ENCODE measurements around the gene APH1B.
A peak's percentile ranks its signal among the peaks of the same experiment; 100 is the strongest.
"Not testable (repeated sequence)": the region's sequence is repeated elsewhere in the genome, so short reads cannot be mapped to it uniquely, and the experiment has no call there.

The APH1B gene

GRCh38 chr15:63277038-63277892 lies at the start of gene APH1B:
APH1B (plus strand) TSS chr15:63277605; CDS start chr15:63277624, 19 bp downstream.
- DNase-seq (ENCODE audit: low read depth in 3 of 3) = peak; percentile 65 to 70 (median 66)

GRCh38 chr15:63227689-63228088 lies 49.7 kb upstream of the APH1B start:
- DNase-seq (ENCODE audit: low read depth in 3 of 3) = no peak

- DNase-seq (ENCODE audit: low read depth in 3 of 3) = no peak
Observed at GRCh38 chr15:63231206-63231605, 46.2 kb upstream of the APH1B start.

- DNase-seq (ENCODE audit: low read depth in 3 of 3) = no peak
Observed at GRCh38 chr15:63231706-63232105, 45.7 kb upstream of the APH1B start.

- no peak for DNase-seq (ENCODE audit: low read depth in 3 of 3)
Observed at GRCh38 chr15:63232405-63232804, 45.0 kb upstream of the APH1B start.

GRCh38 chr15:63232943-63233342 lies 44.5 kb upstream of the APH1B start:
- no peak for DNase-seq (ENCODE audit: low read depth in 3 of 3)

GRCh38 chr15:63233667-63234423 lies 43.6 kb upstream of the APH1B start:
- DNase-seq (ENCODE audit: low read depth in 3 of 3) = no peak

GRCh38 chr15:63234451-63234870 lies 42.9 kb upstream of the APH1B start:
- no peak for DNase-seq (ENCODE audit: low read depth in 3 of 3)

- DNase-seq (ENCODE audit: low read depth in 3 of 3) = no peak
Observed at GRCh38 chr15:63236272-63236671, 41.1 kb upstream of the APH1B start.

- DNase-seq (ENCODE audit: low read depth in 3 of 3) = not testable (repeated sequence)
Observed at GRCh38 chr15:63237086-63237485, 40.3 kb upstream of the APH1B start.

- DNase-seq (ENCODE audit: low read depth in 3 of 3) = no peak
Observed at GRCh38 chr15:63238171-63238570, 39.2 kb upstream of the APH1B start.

GRCh38 chr15:63238796-63239195 lies 38.6 kb upstream of the APH1B start:
- no peak for DNase-seq (ENCODE audit: low read depth in 3 of 3)

GRCh38 chr15:63240109-63240508 lies 37.3 kb upstream of the APH1B start:
- DNase-seq (ENCODE audit: low read depth in 3 of 3) = no peak

GRCh38 chr15:63241316-63241715 lies 36.1 kb upstream of the APH1B start:
- no peak for DNase-seq (ENCODE audit: low read depth in 3 of 3)

- DNase-seq (ENCODE audit: low read depth in 3 of 3) = no peak
Observed at GRCh38 chr15:63243101-63243500, 34.3 kb upstream of the APH1B start.

GRCh38 chr15:63243776-63244175 lies 33.6 kb upstream of the APH1B start:
- no peak for DNase-seq (ENCODE audit: low read depth in 3 of 3)

- DNase-seq (ENCODE audit: low read depth in 3 of 3) = no peak
Observed at GRCh38 chr15:63244399-63244798, 33.0 kb upstream of the APH1B start.

GRCh38 chr15:63244976-63245645 lies 32.3 kb upstream of the APH1B start:
- no peak for DNase-seq (ENCODE audit: low read depth in 3 of 3)

- DNase-seq (ENCODE audit: low read depth in 3 of 3) = no peak
Observed at GRCh38 chr15:63246691-63247469, 30.5 kb upstream of the APH1B start.

GRCh38 chr15:63250312-63250965 lies 27.0 kb upstream of the APH1B start:
- DNase-seq (ENCODE audit: low read depth in 3 of 3) = no peak

- DNase-seq (ENCODE audit: low read depth in 3 of 3) = no peak
Observed at GRCh38 chr15:63251701-63252100, 25.7 kb upstream of the APH1B start.

All from stimulated activated CD4-positive, alpha-beta T cell treated with anti-CD3 and anti-CD28 coated beads, TNF-alpha, amount 100 ng/mL, for 4 hours (primary cell).